ENCODE results near the gene GTSF1L.

GRCh38 chr20:43694763-43695162 lies 32.0 kb downstream of the GTSF1L start:
- TF ChIP-seq CTCF (IDR thresholded peaks at IDR 0.05; ENCODE audit: low read depth, low read length, missing input control) = no peak
- no peak for TF ChIP-seq JUND (IDR thresholded peaks at IDR 0.05)
- no peak for TF ChIP-seq SP1 (IDR thresholded peaks at IDR 0.05)
- no peak for TF ChIP-seq RXRA (IDR thresholded peaks at IDR 0.05)
- TF ChIP-seq REST (IDR thresholded peaks at IDR 0.05) = no peak
- no peak for TF ChIP-seq NR2F2 (IDR thresholded peaks at IDR 0.05)
